PFSK-1 (cell line): ENCODE results near the gene SULT1A3.
"Not testable (repeated sequence)": the region's sequence is repeated elsewhere in the genome, so short reads cannot be mapped to it uniquely, and the experiment has no call there.

Source experiments
- POLR2AphosphoS5 ChIP-seq: IDR thresholded peaks from 2 replicates; pipeline ENCODE4 v1.6.1; 2012; ENCODE audit warnings: low read depth, mild to moderate bottlenecking, control low read depth, low read length, moderate library complexity
- SIN3A ChIP-seq: IDR thresholded peaks from 2 replicates; pipeline ENCODE4 v1.6.1; 2012; ENCODE audit warnings: mild to moderate bottlenecking, low read length, moderate library complexity, borderline replicate concordance; ENCODE audit not compliant: insufficient read depth
- TF ChIP-seq, protein P1 (sequence below), 2 experiments: IDR thresholded peaks; 2 replicates each; pipeline versions ENCODE4 v1.6.1 to v1.8.0; 2011 to 2012; ENCODE audit warnings: low read depth in 2 of 2, low read length in 2 of 2, control low read depth in 1 of 2, inconsistent platforms in 1 of 2, mild to moderate bottlenecking in 1 of 2, moderate library complexity in 1 of 2; ENCODE audit not compliant: insufficient read depth in 1 of 2

DNA sequence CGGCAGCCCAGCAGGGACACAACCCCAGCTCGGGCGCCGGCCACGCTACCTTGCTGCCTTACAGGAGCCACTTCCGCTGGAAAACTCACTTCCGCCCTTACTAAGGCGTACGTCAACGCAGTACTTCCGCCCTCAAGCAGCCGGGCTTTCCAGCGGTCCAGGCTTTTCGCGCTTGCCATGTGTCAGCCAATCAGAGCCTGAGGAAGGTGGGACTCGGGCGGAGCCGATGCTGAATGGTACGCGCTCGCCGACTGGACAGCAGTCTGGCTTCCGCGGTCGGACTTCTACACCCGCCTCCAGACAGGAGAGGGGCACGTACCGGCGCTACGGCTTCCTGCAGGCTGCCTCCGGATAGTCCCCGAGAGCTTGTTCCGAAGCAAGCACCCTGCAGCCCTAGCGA, 5.4 kb upstream of the SULT1A3 start, which contains the start of the genes BOLA2B and SLX1A:
- not testable (repeated sequence) for TF ChIP-seq POLR2AphosphoS5, SIN3A
- TF ChIP-seq, protein P1, sequence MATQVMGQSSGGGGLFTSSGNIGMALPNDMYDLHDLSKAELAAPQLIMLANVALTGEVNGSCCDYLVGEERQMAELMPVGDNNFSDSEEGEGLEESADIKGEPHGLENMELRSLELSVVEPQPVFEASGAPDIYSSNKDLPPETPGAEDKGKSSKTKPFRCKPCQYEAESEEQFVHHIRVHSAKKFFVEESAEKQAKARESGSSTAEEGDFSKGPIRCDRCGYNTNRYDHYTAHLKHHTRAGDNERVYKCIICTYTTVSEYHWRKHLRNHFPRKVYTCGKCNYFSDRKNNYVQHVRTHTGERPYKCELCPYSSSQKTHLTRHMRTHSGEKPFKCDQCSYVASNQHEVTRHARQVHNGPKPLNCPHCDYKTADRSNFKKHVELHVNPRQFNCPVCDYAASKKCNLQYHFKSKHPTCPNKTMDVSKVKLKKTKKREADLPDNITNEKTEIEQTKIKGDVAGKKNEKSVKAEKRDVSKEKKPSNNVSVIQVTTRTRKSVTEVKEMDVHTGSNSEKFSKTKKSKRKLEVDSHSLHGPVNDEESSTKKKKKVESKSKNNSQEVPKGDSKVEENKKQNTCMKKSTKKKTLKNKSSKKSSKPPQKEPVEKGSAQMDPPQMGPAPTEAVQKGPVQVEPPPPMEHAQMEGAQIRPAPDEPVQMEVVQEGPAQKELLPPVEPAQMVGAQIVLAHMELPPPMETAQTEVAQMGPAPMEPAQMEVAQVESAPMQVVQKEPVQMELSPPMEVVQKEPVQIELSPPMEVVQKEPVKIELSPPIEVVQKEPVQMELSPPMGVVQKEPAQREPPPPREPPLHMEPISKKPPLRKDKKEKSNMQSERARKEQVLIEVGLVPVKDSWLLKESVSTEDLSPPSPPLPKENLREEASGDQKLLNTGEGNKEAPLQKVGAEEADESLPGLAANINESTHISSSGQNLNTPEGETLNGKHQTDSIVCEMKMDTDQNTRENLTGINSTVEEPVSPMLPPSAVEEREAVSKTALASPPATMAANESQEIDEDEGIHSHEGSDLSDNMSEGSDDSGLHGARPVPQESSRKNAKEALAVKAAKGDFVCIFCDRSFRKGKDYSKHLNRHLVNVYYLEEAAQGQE (IDR thresholded peaks at IDR 0.05; ENCODE audit: insufficient read depth in 1 of 2, low read depth in 2 of 2, low read length in 2 of 2) = not testable (repeated sequence)
